Activated CD8-positive, alpha-beta memory T cell treated with anti-CD3 and anti-CD28 coated beads, Interleukin-2, amount 50 U/mL, for 1 hour (primary cell): ENCODE measurements around the gene DHPS.
"Not testable (repeated sequence)": the region's sequence is repeated elsewhere in the genome, so short reads cannot be mapped to it uniquely, and the experiment has no call there.

ENCODE experiments used
- DNase-seq: peaks from one replicate; pipeline ENCODE4 v3.0.0-alpha.2; 2020; ENCODE audit errors: extremely low read depth

Gene DHPS

GRCh38 chr19:12705654-12706331 lies 24.1 kb upstream of the DHPS start:
- DNase-seq, result no peak

- DNase-seq, result no peak
These were observed 23.5 kb upstream of the DHPS start for GRCh38 chr19:12705169-12705568.

GRCh38 chr19:12703046-12703445 lies 21.4 kb upstream of the DHPS start:
- DNase-seq, result no peak

GRCh38 chr19:12701596-12702282 lies 20.1 kb upstream of the DHPS start:
- no peak for DNase-seq

- no peak for DNase-seq
These were observed 16.5 kb upstream of the DHPS start for GRCh38 chr19:12698138-12698537.

GRCh38 chr19:12697425-12697824 lies 15.7 kb upstream of the DHPS start:
- DNase-seq, result not testable (repeated sequence)

- DNase-seq, result peak; percentile 86
These were observed 15.0 kb upstream of the DHPS start, which contains the start of gene FBXW9 for GRCh38 chr19:12696366-12697335. Gene FBXW9 (minus strand): TSS chr19:12696631. CDS start chr19:12696581, 50 bp downstream.

GRCh38 chr19:12695997-12696365 lies 14.3 kb upstream of the DHPS start:
- no peak for DNase-seq

GRCh38 chr19:12695514-12695913 lies 13.8 kb upstream of the DHPS start:
- DNase-seq, result no peak

GRCh38 chr19:12695096-12695495 lies 13.4 kb upstream of the DHPS start:
- no peak for DNase-seq

GRCh38 chr19:12694641-12695040 lies 13.0 kb upstream of the DHPS start:
- DNase-seq, result no peak

- no peak for DNase-seq
These were observed 11.3 kb upstream of the DHPS start for GRCh38 chr19:12692960-12693359.

GRCh38 chr19:12689581-12690216 lies 8.0 kb upstream of the DHPS start:
- no peak for DNase-seq

- no peak for DNase-seq
These were observed 7.3 kb upstream of the DHPS start for GRCh38 chr19:12689012-12689411.

GRCh38 chr19:12687496-12688196 lies 6.0 kb upstream of the DHPS start, which contains the start of gene GNG14:
Gene GNG14 (plus strand): TSS chr19:12687998. CDS start chr19:12688049, 51 bp downstream.
- no peak for DNase-seq

- DNase-seq, result no peak
These were observed 4.2 kb upstream of the DHPS start for GRCh38 chr19:12685831-12686230.

GRCh38 chr19:12680034-12680433 lies 1.6 kb downstream of the DHPS start:
- DNase-seq, result no peak

- not testable (repeated sequence) for DNase-seq
These were observed 3.6 kb downstream of the DHPS start for GRCh38 chr19:12678039-12678438.

GRCh38 chr19:12676928-12677327 lies 4.8 kb downstream of the DHPS start:
- no peak for DNase-seq

- DNase-seq, result peak; percentile 54
These were observed 5.3 kb downstream of the DHPS start for GRCh38 chr19:12676384-12676792.

- no peak for DNase-seq
These were observed 5.7 kb downstream of the DHPS start for GRCh38 chr19:12675940-12676339.
